Neural cell (in vitro differentiated cells): ENCODE data around the gene TENT5C. TPM values are rescaled to one million over a fixed set of nuclear protein-coding genes. Genes with fewer than 3 reads are reported as not detected.

Source experiments
- H2AFZ ChIP-seq: fragments of 200-600, 300-800 bp; sonication (generic), shearing (Covaris generic); 2 replicates; pipeline ENCODE4 v1.6.0; 2014; ENCODE audit warnings: low read depth, mild to moderate bottlenecking, antibody characterized with exemption, low read length, moderate library complexity
- H3F3A ChIP-seq: fragments of 200-600 bp; shearing (Covaris generic); 2 replicates; pipeline ENCODE4 v1.6.1; 2016; ENCODE audit warnings: mild to moderate bottlenecking, moderate library complexity, mixed read lengths, antibody characterized with exemption, low read length; ENCODE audit not compliant: insufficient read depth, poor library complexity, severe bottlenecking
- H3K27ac ChIP-seq: fragments of 200-600, 300-800 bp; sonication (generic), shearing (Covaris generic); 2 replicates; pipeline ENCODE4 v1.5.1; 2014; ENCODE audit warnings: mild to moderate bottlenecking, low read length, moderate library complexity
- H3K27me3 ChIP-seq: fragments of 300-800, 200-600 bp; sonication (generic), shearing (Covaris generic); 2 replicates; pipeline ENCODE4 v1.6.0; 2014; ENCODE audit warnings: mild to moderate bottlenecking, low read depth, low read length, moderate library complexity; ENCODE audit not compliant: insufficient read depth
- H3K36me3 ChIP-seq: fragments of 300-800, 200-600 bp; sonication (generic), shearing (Covaris generic); 2 replicates; pipeline ENCODE4 v1.5.1; 2014; ENCODE audit warnings: mild to moderate bottlenecking, antibody characterized with exemption, low read length, moderate library complexity; ENCODE audit not compliant: insufficient read depth
- H3K4me2 ChIP-seq: fragments of 300-800, 200-600 bp; sonication (generic), shearing (Covaris generic); 2 replicates; pipeline ENCODE4 v1.6.0; 2014; ENCODE audit warnings: mild to moderate bottlenecking, low read length
- H3K4me3 ChIP-seq: fragments of 300-800, 200-600 bp; sonication (generic), shearing (Covaris generic); 2 replicates; pipeline ENCODE4 v1.5.1; 2014; ENCODE audit warnings: mild to moderate bottlenecking, low read length, moderate library complexity
- H3K79me2 ChIP-seq: fragments of 200-600 bp; shearing (Covaris generic); replicated peaks from 2 replicates; pipeline ENCODE4 v1.6.0; 2014; ENCODE audit warnings: mild to moderate bottlenecking, low read length, moderate library complexity; ENCODE audit not compliant: insufficient read depth
- H3K9ac ChIP-seq: fragments of 300-800, 200-600 bp; sonication (generic), shearing (Covaris generic); 2 replicates; pipeline ENCODE4 v1.6.1; 2016; ENCODE audit warnings: mild to moderate bottlenecking, low read length, mixed read lengths
- H3K9me2 ChIP-seq: fragments of 200-600 bp; shearing (Covaris generic); 2 replicates; pipeline ENCODE4 v1.6.1; 2016; ENCODE audit warnings: mild to moderate bottlenecking, low read length, mixed read lengths; ENCODE audit not compliant: insufficient read depth
- H3K9me3 ChIP-seq: fragments of 200-600, 300-800 bp; sonication (generic), shearing (Covaris generic); 2 replicates; pipeline ENCODE4 v1.6.1; 2016; ENCODE audit warnings: mild to moderate bottlenecking, mixed run types, low read length, moderate library complexity, mixed read lengths
- H4K20me1 ChIP-seq: fragments of 200-600 bp; shearing (Covaris generic); 2 replicates; pipeline ENCODE4 v1.6.1; 2016; ENCODE audit warnings: mild to moderate bottlenecking, mixed run types; ENCODE audit not compliant: insufficient read depth
- CTCF ChIP-seq: fragments of 450-650 bp; IDR thresholded peaks from 2 replicates; pipeline ENCODE4 v1.5.1; 2014; ENCODE audit warnings: antibody characterized with exemption, mild to moderate bottlenecking, moderate library complexity; ENCODE audit not compliant: poor library complexity, severe bottlenecking
- EP300 ChIP-seq: fragments of 450-650 bp; conservative IDR thresholded peaks from 2 replicates; pipeline ENCODE4 v1.6.1; 2014; ENCODE audit warnings: antibody characterized with exemption, mild to moderate bottlenecking, moderate library complexity; ENCODE audit not compliant: poor library complexity, severe bottlenecking
- EZH2 ChIP-seq: fragments of 200-600, 300-800 bp; shearing (Covaris generic), sonication (generic); IDR thresholded peaks from 2 replicates; pipeline ENCODE4 v1.6.1; 2014; ENCODE audit warnings: antibody characterized with exemption, low read length, borderline replicate concordance, mild to moderate bottlenecking; ENCODE audit not compliant: insufficient read depth, poor library complexity, severe bottlenecking
- MXI1 ChIP-seq: fragments of 450-650 bp; conservative IDR thresholded peaks from 2 replicates; pipeline ENCODE4 v1.6.1; 2014; ENCODE audit warnings: antibody characterized with exemption, mild to moderate bottlenecking; ENCODE audit not compliant: poor library complexity, severe bottlenecking
- POLR2AphosphoS5 ChIP-seq: IDR thresholded peaks from 2 replicates; pipeline ENCODE4 v1.6.1; 2012
- RAD21 ChIP-seq: fragments of 450-650 bp; conservative IDR thresholded peaks from 2 replicates; pipeline ENCODE4 v1.6.1; 2014; ENCODE audit warnings: antibody characterized with exemption, mild to moderate bottlenecking, moderate library complexity
- REST ChIP-seq: IDR thresholded peaks from 2 replicates; pipeline ENCODE4 v1.6.1; 2012; ENCODE audit warnings: borderline replicate concordance
- SMC3 ChIP-seq: fragments of 450-650 bp; conservative IDR thresholded peaks from 2 replicates; pipeline ENCODE4 v1.6.1; 2014; ENCODE audit warnings: antibody characterized with exemption, mild to moderate bottlenecking, moderate library complexity; ENCODE audit not compliant: poor library complexity
- TAF1 ChIP-seq: IDR thresholded peaks from 2 replicates; pipeline ENCODE4 v1.6.1; 2012; ENCODE audit warnings: low read depth
- polyA plus RNA-seq: library from polyadenylated mRNA; depleted of rRNA; stranded (reverse); fragments of >200 nt; gene quantifications from 2 replicates; pipeline ENCODE4 v1.2.3, GENCODE V29; 2014

TENT5C gene
- polyA plus RNA-seq, 1 donor from 2014 or later, result 0.05 TPM

GRCh38 chr1:117611894-117612483 is 6.1 kb downstream of the TENT5C start:
- no peaks in the 10 kb centered on the region for H3F3A ChIP-seq
- no peak for TF ChIP-seq TAF1
- no peak for TF ChIP-seq REST
- TF ChIP-seq RAD21, result no peak
- TF ChIP-seq MXI1, result no peak
- TF ChIP-seq EP300, result no peak
- TF ChIP-seq EZH2, result no peak
- no peak for TF ChIP-seq SMC3
- no peak for TF ChIP-seq CTCF
- no peak for TF ChIP-seq POLR2AphosphoS5
- no peak overlapping the region for H3K9ac ChIP-seq
- H3K79me2 ChIP-seq, result no peaks in the 10 kb centered on the region
- no peak overlapping the region for H3K4me3 ChIP-seq
- no peak overlapping the region for H3K4me2 ChIP-seq
- no peaks in the 10 kb centered on the region for H4K20me1 ChIP-seq
- no peak overlapping the region for H3K27ac ChIP-seq
- no peaks in the 10 kb centered on the region for H3K9me2 ChIP-seq
- no peaks in the 10 kb centered on the region for H3K9me3 ChIP-seq
- no peak overlapping the region for H2AFZ ChIP-seq
- no peaks in the 10 kb centered on the region for H3K36me3 ChIP-seq
- peaks cover 17% of the 10 kb centered on the region for H3K27me3 ChIP-seq

- peaks cover 10% of the 10 kb centered on the region for H3K27me3 ChIP-seq
- H2AFZ ChIP-seq, result no peak overlapping the region
- no peak overlapping the region for H3K27ac ChIP-seq
- TF ChIP-seq MXI1, result no peak
- no peak for TF ChIP-seq REST
- no peak for TF ChIP-seq SMC3
- no peak for TF ChIP-seq POLR2AphosphoS5
- TF ChIP-seq CTCF, result no peak
- no peak for TF ChIP-seq EP300
- TF ChIP-seq RAD21, result no peak
- TF ChIP-seq TAF1, result no peak
- no peak for TF ChIP-seq EZH2
- H3K36me3 ChIP-seq, result no peaks in the 10 kb centered on the region
- H3K4me3 ChIP-seq, result no peak overlapping the region
- H3K9me3 ChIP-seq, result no peaks in the 10 kb centered on the region
- no peaks in the 10 kb centered on the region for H3K9me2 ChIP-seq
- H4K20me1 ChIP-seq, result no peaks in the 10 kb centered on the region
- H3K4me2 ChIP-seq, result no peak overlapping the region
- H3F3A ChIP-seq, result no peaks in the 10 kb centered on the region
- no peaks in the 10 kb centered on the region for H3K79me2 ChIP-seq
- H3K9ac ChIP-seq, result no peak overlapping the region
Observed at GRCh38 chr1:117612517-117613248, 6.8 kb downstream of the TENT5C start.
